Glomerular visceral epithelial cell (primary cell): ENCODE measurements around the gene TPP2.
A peak's percentile ranks its signal among the peaks of the same experiment; 100 is the strongest.

Experiments used
- DNase-seq: peaks from one replicate; pipeline ENCODE4 v3.0.0-alpha.2; 2016; ENCODE audit errors: extremely low spot score

TPP2 gene

GRCh38 chr13:102597029-102597961, 509 bp downstream of the TPP2 start:
- DNase-seq, result peak; percentile 26

DNA sequence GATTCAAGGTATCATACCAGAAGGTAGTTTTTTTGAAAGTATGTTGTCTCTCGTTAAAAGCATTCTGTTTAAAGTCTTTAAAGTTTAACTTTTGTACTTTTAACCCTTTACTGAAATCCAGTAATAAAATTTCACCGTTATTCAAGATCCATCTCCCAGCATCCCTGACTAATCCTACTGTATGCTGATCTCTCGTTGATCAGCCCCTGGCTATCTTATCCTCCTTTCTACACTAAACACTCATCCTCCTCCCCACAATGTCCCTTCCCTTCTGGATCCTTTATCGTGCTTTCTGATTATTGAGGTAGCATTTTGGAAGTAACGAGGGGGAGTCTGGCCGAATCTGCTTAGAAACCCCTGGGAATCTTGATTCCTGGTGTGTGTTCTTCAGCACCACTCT, 1.3 kb downstream of the TPP2 start:
- DNase-seq, result no peak

- no peak for DNase-seq
These were observed 2.7 kb downstream of the TPP2 start for GRCh38 chr13:102599426-102600012.

GRCh38 chr13:102606537-102607309, 9.9 kb downstream of the TPP2 start:
- no peak for DNase-seq

GRCh38 chr13:102608974-102609373, 12.2 kb downstream of the TPP2 start:
- DNase-seq, result no peak

DNA sequence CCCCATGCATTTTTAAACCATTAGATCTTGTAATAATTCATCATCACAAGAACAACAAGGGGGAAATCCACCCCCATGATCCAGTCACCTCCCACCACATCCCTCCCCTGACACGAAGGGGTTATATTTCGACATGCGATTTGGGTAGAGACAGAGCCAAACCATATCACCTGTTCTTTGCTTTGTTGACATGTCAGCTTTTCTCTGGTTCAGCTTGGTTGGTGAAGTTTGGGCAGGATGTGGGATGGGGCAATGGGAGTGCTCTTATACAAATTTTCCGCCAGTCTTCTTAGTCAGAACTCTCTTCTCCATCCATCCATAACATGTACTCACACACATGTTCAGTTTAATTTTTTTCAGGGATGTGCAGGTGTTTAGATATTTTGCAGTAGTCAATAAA, 12.9 kb downstream of the TPP2 start:
- no peak for DNase-seq

DNA sequence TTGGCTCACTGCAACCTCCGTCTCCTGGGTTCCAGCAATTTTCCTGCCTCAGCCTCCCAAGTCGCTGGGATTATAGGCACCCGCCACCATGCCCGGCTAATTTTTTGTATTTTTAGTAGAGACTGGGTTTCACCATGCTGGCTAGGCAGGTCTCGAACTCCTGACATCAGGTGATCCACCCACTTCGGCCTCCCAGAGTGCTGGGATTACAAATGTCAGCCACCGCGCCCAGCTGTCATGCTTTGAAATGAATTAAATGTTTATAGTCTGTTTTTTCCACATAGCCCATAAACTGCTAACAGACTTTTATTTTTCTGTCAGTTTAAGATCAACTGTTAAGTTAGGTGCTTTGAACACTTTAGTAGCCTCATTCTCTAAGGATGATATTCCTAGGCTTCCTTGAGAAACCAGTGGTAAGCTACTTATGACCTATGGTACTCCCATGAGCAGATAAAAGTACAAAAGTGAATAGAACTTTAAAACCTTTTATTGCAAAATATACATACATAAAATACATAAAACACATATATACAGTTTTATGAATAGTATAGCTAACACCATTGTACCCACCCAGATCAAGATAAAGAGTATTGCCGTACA, 13.6 kb downstream of the TPP2 start:
- no peak for DNase-seq

DNA sequence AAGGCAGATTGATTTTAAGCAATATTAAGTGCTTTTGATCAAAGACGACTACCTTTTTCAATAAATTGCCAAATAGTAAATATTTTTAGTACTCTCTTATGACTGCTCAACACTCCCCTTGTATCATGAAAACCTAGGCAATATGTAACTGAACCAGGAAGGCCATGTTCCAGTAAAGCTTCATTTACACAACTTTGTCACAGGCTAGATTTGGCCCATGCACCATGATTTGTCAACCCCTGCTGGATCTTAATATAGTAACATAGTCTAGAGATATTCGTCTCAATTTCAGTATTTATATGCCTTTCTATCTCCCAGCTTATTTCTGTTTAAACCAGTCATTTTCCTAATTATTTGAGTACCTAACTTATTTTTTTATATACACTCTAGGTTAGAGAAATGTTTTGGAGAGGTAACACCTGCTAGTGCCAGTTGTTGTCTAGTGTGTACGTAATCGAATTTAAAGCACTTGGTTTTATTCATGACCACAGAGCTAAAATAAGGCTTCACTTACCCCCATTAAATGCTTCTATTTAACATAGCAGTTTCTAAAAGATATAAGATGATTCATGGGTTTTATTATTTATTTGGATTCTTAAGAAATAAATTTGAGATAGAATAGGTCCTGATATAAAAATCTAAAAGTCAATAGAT, 21.0 kb downstream of the TPP2 start:
- DNase-seq, result no peak

DNA sequence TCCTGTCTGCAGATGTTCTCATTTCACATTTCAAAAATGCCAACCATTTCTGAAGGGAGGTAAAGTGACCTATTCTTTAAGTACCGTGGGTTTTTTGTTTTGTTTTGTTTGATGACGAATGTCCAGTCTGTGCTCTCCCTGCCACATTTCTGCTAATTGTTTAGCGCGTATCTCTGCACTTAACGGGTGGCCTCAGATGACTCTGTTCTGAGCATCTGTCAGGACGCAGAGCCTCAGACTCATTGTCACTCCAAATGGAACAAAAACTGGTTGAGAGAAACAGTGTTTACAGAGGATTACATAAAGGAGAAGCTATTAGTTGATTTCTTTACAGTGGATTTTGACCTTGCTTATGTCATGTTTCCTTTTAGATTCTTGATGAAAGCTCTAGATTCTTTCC, 23.7 kb downstream of the TPP2 start:
- DNase-seq, result no peak

DNA sequence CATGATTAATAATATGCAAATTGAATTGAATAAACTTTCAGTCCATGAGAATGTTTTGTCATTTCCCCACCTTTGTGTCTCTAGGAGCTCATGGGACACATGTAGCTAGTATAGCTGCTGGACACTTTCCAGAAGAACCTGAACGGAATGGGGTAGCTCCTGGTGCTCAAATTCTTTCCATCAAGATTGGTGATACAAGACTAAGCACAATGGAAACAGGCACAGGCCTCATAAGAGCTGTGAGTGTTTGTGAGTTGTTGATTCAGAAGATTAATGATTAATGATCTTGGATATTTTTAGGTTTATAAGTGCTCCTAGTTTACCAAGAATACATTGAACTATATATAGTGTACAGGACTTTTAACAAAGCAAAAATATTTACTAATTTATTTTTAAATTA, 30.1 kb downstream of the TPP2 start:
- no peak for DNase-seq

- DNase-seq, result no peak
These were observed 31.8 kb downstream of the TPP2 start for GRCh38 chr13:102628559-102628958.

DNA sequence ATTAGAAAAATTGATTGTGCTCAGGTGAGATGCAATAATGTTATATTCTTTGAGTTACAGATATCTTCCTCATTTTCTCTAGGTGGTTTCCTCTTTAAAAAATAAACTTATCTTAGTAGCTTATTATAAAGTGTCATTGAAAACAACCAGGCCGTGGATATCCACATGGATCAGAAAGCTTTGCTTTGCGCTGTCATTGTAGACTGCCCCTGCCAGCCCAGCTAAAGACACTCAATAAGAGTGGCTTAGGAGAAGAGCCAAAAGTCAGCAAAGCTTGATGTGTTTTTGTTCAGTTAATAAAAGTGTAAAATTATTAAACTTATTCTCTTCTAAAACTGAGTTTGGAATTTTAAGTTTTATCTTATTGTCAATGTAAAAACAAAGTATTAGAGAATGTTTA, 34.4 kb downstream of the TPP2 start:
- no peak for DNase-seq

DNA sequence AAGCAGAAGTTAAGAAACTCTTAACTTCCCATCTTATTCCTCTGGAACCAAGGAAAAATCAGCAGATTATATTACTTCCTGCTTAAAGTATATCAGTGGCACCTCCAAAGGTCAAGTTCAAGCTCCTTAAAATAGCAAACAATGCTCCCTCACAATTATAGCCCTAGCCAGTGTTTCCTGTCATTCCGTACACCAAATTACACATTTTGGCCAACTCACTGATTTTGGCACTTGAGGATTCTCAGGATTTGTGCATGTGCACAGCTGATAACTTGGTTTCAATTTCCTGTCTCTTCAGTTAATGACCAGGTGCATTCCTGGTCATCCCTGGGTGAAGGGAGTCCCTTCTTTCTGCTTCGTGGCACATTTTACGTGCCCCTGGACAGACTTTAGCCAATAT, 42.0 kb downstream of the TPP2 start:
- DNase-seq, result no peak

DNA sequence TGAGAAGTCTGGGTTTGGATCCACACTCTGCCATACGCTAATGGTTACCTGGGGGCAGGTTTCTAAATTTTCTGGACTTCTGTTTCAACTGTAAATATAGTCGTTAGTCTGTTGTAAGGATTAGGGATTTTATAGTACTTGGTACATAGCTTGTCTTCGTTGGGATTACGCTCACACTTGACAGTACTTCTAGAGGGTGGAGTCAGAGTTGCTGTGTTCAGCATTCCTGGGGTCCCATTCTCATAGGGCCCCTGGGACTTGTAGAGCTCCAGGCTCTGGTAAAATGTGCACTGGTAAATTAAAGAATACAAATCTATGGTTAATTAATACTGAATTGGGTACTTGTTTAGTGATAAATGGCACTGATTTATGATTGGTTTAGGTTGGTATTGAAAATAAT, 45.2 kb downstream of the TPP2 start:
- no peak for DNase-seq

- no peak for DNase-seq
These were observed 45.7 kb downstream of the TPP2 start for GRCh38 chr13:102642475-102642874.

DNA sequence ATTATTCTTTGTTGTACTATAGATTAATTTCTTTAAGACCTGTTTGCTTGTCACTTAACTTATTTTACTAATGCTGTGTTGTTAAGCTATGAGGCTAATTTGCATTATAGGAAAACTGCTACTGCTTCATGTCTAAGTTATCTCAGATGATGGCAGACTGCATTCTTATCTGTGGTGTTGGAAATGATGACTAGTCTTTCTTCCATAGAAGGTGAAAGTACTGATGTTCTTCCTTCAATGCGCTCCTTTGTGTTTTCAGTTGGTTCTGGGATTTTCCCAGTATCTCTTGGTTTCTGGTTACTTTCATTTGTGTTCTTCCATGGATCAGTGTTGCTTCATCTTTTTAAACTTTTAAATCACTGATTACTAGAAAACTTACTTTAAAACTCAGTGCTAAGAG, 46.9 kb downstream of the TPP2 start:
- DNase-seq, result no peak

DNA sequence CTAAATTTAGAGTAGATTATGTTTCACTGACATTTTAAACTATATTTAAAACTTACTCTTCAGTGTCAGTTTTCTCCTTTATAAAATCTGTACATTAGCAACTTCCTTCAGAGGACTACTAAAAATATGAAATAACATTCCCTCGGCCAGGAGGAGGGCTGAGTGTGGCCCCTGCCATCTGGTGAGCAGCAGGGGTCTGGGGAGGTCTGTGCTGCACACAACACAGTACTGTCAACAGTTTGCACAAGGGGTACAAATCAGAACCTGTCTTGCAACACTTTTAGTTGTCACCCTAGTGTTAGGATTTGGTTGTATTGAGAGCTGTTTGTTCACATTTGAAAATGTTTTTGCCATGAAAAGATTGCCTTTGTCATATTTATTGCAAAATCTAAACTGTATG, 48.9 kb downstream of the TPP2 start:
- no peak for DNase-seq

DNA sequence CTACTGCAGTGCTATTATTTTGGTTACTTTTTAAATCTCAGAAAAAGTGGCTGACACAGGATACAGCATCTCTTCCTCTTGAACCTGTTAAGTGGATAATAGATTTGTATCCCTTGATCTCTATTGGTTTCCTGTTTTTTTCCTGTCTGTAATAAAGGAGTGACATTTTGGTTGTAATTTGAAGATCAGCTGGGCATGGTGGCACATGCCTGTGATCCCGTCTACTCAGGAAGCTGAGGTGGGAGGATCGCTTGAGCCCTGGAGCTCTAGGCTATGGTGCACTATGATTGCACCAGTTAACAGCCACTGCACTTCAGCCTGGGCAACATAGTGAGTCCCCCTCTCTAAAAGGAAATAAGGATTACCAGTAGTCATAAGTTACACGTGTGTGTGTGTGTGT, 51.3 kb downstream of the TPP2 start:
- no peak for DNase-seq

- no peak for DNase-seq
These were observed 53.7 kb downstream of the TPP2 start for GRCh38 chr13:102650444-102650843.

DNA sequence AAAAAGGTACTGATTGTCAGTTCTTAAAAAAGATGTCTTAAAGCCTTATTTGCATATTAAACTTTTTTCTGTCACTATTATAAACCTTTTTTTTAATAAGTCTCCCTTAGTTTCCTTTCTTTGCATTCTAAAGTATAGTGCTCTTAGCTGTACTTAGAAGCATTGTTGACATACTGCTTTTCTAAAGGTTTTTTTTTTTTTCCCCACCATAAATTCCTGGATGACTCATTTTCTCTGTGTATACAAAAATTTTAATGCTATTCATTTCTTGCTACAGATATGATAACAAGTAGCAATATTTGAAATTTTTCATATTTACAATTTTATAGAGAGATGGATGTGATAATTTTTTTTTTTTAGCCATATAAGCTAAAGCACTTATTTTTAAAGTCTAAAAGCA, 54.6 kb downstream of the TPP2 start:
- DNase-seq, result no peak

DNA sequence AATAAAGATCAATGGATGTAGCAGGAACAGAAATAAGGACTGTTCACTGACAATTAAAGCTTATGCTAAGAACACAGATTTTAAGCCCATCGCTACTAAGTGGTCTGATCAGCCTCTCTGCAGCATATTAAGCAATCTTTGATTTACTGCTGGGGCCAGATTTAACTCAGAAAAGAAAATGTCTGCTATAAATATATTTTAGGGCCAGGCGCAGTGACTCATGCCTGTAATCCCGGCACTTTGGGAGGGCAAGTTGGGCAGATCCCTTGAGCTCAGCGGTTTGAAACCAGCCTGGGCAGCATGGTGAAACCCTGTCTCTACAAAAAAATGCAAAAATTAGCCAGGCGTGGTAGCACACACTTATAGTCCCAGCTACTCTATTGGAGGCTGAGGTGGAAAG, 55.1 kb downstream of the TPP2 start:
- DNase-seq, result peak; percentile 59

GRCh38 chr13:102654756-102655155, 58.0 kb downstream of the TPP2 start:
- no peak for DNase-seq
